ENCODE data around the gene ABLIM1.

Gene ABLIM1

DNA sequence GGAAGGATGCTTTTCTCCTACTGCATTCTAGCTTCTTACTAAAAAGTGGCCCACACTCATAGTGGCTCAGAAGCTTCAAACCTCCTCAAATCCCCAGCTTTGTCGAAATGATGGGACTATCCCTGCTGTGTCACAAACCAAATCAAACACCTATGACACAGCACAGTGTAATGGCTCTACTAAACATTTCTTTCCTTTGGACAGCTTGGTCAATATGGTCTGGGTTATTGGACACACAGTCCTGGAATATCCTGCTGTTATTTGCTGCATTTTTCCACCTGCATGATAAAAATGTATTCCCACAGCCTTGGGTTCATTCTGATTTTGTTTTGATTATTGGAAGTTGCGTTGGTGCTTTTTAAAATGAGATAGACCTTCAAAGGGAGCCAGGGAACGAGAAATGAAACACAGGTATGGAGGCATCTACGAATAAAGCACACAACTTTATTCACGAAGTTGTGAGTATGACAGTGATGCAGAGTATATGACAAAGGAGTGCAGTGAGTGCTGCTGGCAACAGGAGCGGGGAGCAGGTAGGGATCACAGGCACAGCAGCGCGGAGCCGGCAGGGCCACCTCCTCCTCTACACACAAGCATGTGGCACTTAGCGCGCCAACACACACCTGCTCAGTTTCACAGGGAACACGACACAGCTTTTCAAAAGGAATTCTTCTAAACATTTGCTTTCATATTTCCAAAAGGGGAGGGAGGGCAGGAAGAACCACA is 227.2 kb downstream of the ABLIM1 start:
- Histone ChIP-seq H2BK5ac (ENCODE audit: low read depth, low read length, poor library complexity, severe bottlenecking) (no peak overlapping the region), H3K36me3 (ENCODE audit: control insufficient read depth in 1 of 2, insufficient read depth in 2 of 2, low read depth in 1 of 2, low read length in 2 of 2) (peaks cover 0 to 21% of the 10 kb centered on the region in 2 experiments), H2AK5ac (ENCODE audit: low read length, severe bottlenecking) (no peak overlapping the region), H3K18ac (ENCODE audit: low read depth in 1 of 2, low read length in 2 of 2) (no peak overlapping the region), H4K91ac (ENCODE audit: low read length) (peak overlapping the region; percentile 5), H3K4me3 (ENCODE audit: insufficient read depth in 1 of 2, low read depth in 1 of 2, low read length in 2 of 2) (no peak overlapping the region), H3K9me3 (ENCODE audit: control insufficient read depth, low read length) (no peaks in the 10 kb centered on the region), H3K23ac (ENCODE audit: low read length in 2 of 2) (no peak overlapping the region), H3K27me3 (ENCODE audit: control insufficient read depth in 1 of 2, insufficient read depth in 1 of 2, low read length in 2 of 2) (peaks cover 0 to 57% of the 10 kb centered on the region in 2 experiments), H2BK120ac (ENCODE audit: low read depth, low read length) (no peak overlapping the region), H4K8ac (ENCODE audit: low read length) (no peak overlapping the region), H3K4me2 (ENCODE audit: low read length, poor library complexity, severe bottlenecking) (no peak overlapping the region), H3K4me1 (ENCODE audit: control insufficient read depth, insufficient read depth, low read depth, low read length) (peaks cover 1% of the 10 kb centered on the region), H3K27ac (ENCODE audit: low read length, poor library complexity, severe bottlenecking) (no peak overlapping the region), H3K4ac (ENCODE audit: low read depth in 1 of 2, low read length in 2 of 2) (no peak overlapping the region), H3K14ac (ENCODE audit: low read length in 2 of 2) (no peak overlapping the region), H3K79me1 (replicated peaks; ENCODE audit: low read length, poor library complexity, severe bottlenecking) (no peaks in the 10 kb centered on the region), H2AFZ (ENCODE audit: low read depth, low read length) (no peak overlapping the region), H3K9ac (ENCODE audit: low read length) (no peak overlapping the region), H2BK15ac (ENCODE audit: low read depth, poor library complexity, severe bottlenecking) (no peak overlapping the region), H2BK12ac (ENCODE audit: low read length in 2 of 2) (no peak overlapping the region)
- WGBS = 95% methylated on average over 12 of the region's 12 CpGs
- DNase-seq = no peak

- Histone ChIP-seq H3K4me2 (ENCODE audit: low read length, poor library complexity, severe bottlenecking) (no peak overlapping the region), H3K27ac (ENCODE audit: low read length, poor library complexity, severe bottlenecking) (no peak overlapping the region), H3K14ac (ENCODE audit: low read length in 2 of 2) (no peak overlapping the region), H3K9me3 (ENCODE audit: control insufficient read depth, low read length) (no peaks in the 10 kb centered on the region), H3K4me1 (ENCODE audit: control insufficient read depth, insufficient read depth, low read depth, low read length) (peaks cover 1% of the 10 kb centered on the region), H2AFZ (ENCODE audit: low read depth, low read length) (no peak overlapping the region), H3K23ac (ENCODE audit: low read length in 2 of 2) (no peak overlapping the region), H3K4me3 (ENCODE audit: insufficient read depth in 1 of 2, low read depth in 1 of 2, low read length in 2 of 2) (no peak overlapping the region), H3K27me3 (ENCODE audit: control insufficient read depth in 1 of 2, insufficient read depth in 1 of 2, low read length in 2 of 2) (peaks cover 0 to 53% of the 10 kb centered on the region in 2 experiments), H3K4ac (ENCODE audit: low read depth in 1 of 2, low read length in 2 of 2) (no peak overlapping the region), H4K8ac (ENCODE audit: low read length) (no peak overlapping the region), H2AK5ac (ENCODE audit: low read length, severe bottlenecking) (no peak overlapping the region), H4K91ac (ENCODE audit: low read length) (no peak overlapping the region), H2BK120ac (ENCODE audit: low read depth, low read length) (no peak overlapping the region), H2BK5ac (ENCODE audit: low read depth, low read length, poor library complexity, severe bottlenecking) (no peak overlapping the region), H2BK15ac (ENCODE audit: low read depth, poor library complexity, severe bottlenecking) (no peak overlapping the region), H3K36me3 (ENCODE audit: control insufficient read depth in 1 of 2, insufficient read depth in 2 of 2, low read depth in 1 of 2, low read length in 2 of 2) (peaks cover 0 to 14% of the 10 kb centered on the region in 2 experiments), H3K9ac (ENCODE audit: low read length) (no peak overlapping the region), H3K18ac (ENCODE audit: low read depth in 1 of 2, low read length in 2 of 2) (no peak overlapping the region), H2BK12ac (ENCODE audit: low read length in 2 of 2) (peak overlapping the region in 1 of 2 experiments; percentile 21), H3K79me1 (replicated peaks; ENCODE audit: low read length, poor library complexity, severe bottlenecking) (no peaks in the 10 kb centered on the region)
- WGBS = 88% methylated on average over 9 of the region's 9 CpGs
- DNase-seq = no peak
Measured at GRCh38 chr10:114429581-114430335, 228.3 kb downstream of the ABLIM1 start.

DNA sequence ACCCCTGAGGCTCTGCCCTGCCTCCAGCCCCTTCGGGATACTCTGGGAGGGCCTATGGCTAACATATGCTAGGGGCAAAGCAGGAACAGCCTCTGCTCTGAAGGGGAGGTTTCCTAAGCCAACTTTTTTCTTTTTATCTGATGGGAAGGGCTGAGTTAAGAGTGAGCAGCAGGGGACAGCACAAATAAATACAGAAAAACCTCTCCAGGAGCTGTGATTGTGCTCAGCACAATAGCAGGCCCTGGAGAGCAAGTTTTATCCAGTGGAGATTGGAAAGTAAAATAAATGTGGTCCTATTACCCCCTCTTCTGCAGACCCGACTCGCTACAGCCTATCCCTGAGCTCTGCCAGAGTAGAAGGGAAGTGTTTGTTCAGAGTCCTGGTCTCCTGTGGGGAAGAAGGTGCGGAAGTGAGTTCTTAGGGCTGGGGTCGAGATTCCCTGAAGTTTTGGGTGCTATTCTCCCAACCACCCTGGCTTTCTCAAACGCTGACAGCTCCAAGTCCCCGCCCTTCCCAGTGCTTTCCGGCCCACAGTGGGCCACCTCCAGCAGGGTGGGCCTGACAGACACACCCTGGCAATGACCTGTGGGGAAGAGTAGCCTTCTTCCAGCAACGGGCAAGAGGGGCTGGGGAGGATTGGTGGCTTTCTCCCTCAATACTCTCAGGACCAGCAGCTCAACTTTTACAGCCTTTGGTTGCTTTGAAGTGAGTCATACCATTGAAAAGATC is 230.8 kb downstream of the ABLIM1 start:
- Histone ChIP-seq H3K14ac (ENCODE audit: low read length in 2 of 2) (no peak overlapping the region), H3K23ac (ENCODE audit: low read length in 2 of 2) (no peak overlapping the region), H3K4me1 (ENCODE audit: control insufficient read depth, insufficient read depth, low read depth, low read length) (peaks cover 1% of the 10 kb centered on the region), H2AFZ (ENCODE audit: low read depth, low read length) (no peak overlapping the region), H4K8ac (ENCODE audit: low read length) (peak overlapping the region; percentile 77), H3K9ac (ENCODE audit: low read length) (no peak overlapping the region), H3K27me3 (ENCODE audit: control insufficient read depth in 1 of 2, insufficient read depth in 1 of 2, low read length in 2 of 2) (peaks cover 0 to 45% of the 10 kb centered on the region in 2 experiments), H3K18ac (ENCODE audit: low read depth in 1 of 2, low read length in 2 of 2) (no peak overlapping the region), H3K4me3 (ENCODE audit: insufficient read depth in 1 of 2, low read depth in 1 of 2, low read length in 2 of 2) (no peak overlapping the region), H2BK120ac (ENCODE audit: low read depth, low read length) (no peak overlapping the region), H3K79me1 (replicated peaks; ENCODE audit: low read length, poor library complexity, severe bottlenecking) (no peaks in the 10 kb centered on the region), H3K9me3 (ENCODE audit: control insufficient read depth, low read length) (no peaks in the 10 kb centered on the region), H3K4ac (ENCODE audit: low read depth in 1 of 2, low read length in 2 of 2) (no peak overlapping the region), H2BK15ac (ENCODE audit: low read depth, poor library complexity, severe bottlenecking) (peak overlapping the region; percentile 65), H4K91ac (ENCODE audit: low read length) (peak overlapping the region; percentile 72), H3K4me2 (ENCODE audit: low read length, poor library complexity, severe bottlenecking) (no peak overlapping the region), H3K27ac (ENCODE audit: low read length, poor library complexity, severe bottlenecking) (no peak overlapping the region), H3K36me3 (ENCODE audit: control insufficient read depth in 1 of 2, insufficient read depth in 2 of 2, low read depth in 1 of 2, low read length in 2 of 2) (peaks cover 0 to 8% of the 10 kb centered on the region in 2 experiments), H2BK5ac (ENCODE audit: low read depth, low read length, poor library complexity, severe bottlenecking) (no peak overlapping the region), H2BK12ac (ENCODE audit: low read length in 2 of 2) (no peak overlapping the region), H2AK5ac (ENCODE audit: low read length, severe bottlenecking) (no peak overlapping the region)
- 82% methylated on average over 9 of the region's 9 CpGs for WGBS
- DNase-seq = no peak

DNA sequence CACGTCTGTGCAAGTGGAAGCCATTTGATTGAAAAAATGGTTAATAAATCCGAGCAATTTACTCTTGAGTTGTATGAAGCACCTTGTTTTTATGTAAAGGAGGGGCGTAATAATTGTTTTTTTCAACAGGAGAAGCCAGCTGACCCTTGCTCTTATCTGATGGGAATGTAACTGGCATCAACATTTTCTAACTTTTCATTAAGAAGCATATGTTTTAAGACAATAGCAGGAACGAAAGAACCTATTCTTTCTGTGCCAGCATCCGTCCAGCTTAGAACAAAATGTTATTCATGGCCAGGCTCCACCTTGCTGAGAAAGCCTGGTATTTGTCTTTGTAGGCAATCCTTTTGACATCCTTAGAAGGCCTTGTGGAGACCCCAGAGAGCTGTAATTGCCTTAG is 231.6 kb downstream of the ABLIM1 start:
- Histone ChIP-seq H3K27ac (ENCODE audit: low read length, poor library complexity, severe bottlenecking) (no peak overlapping the region), H2BK120ac (ENCODE audit: low read depth, low read length) (no peak overlapping the region), H3K36me3 (ENCODE audit: control insufficient read depth in 1 of 2, insufficient read depth in 2 of 2, low read depth in 1 of 2, low read length in 2 of 2) (peaks cover 0 to 8% of the 10 kb centered on the region in 2 experiments), H3K27me3 (ENCODE audit: control insufficient read depth in 1 of 2, insufficient read depth in 1 of 2, low read length in 2 of 2) (peaks cover 0 to 52% of the 10 kb centered on the region in 2 experiments), H3K9ac (ENCODE audit: low read length) (no peak overlapping the region), H3K4ac (ENCODE audit: low read depth in 1 of 2, low read length in 2 of 2) (no peak overlapping the region), H3K9me3 (ENCODE audit: control insufficient read depth, low read length) (no peaks in the 10 kb centered on the region), H2BK5ac (ENCODE audit: low read depth, low read length, poor library complexity, severe bottlenecking) (no peak overlapping the region), H3K4me1 (ENCODE audit: control insufficient read depth, insufficient read depth, low read depth, low read length) (peaks cover 1% of the 10 kb centered on the region), H3K4me2 (ENCODE audit: low read length, poor library complexity, severe bottlenecking) (no peak overlapping the region), H2AK5ac (ENCODE audit: low read length, severe bottlenecking) (no peak overlapping the region), H2AFZ (ENCODE audit: low read depth, low read length) (no peak overlapping the region), H3K79me1 (replicated peaks; ENCODE audit: low read length, poor library complexity, severe bottlenecking) (no peaks in the 10 kb centered on the region), H4K8ac (ENCODE audit: low read length) (no peak overlapping the region), H3K4me3 (ENCODE audit: insufficient read depth in 1 of 2, low read depth in 1 of 2, low read length in 2 of 2) (no peak overlapping the region), H4K91ac (ENCODE audit: low read length) (no peak overlapping the region), H3K18ac (ENCODE audit: low read depth in 1 of 2, low read length in 2 of 2) (no peak overlapping the region), H2BK12ac (ENCODE audit: low read length in 2 of 2) (no peak overlapping the region), H3K23ac (ENCODE audit: low read length in 2 of 2) (no peak overlapping the region), H2BK15ac (ENCODE audit: low read depth, poor library complexity, severe bottlenecking) (peak overlapping the region; percentile 65), H3K14ac (ENCODE audit: low read length in 2 of 2) (no peak overlapping the region)
- no peak for DNase-seq
- 83% methylated on average over 5 of the region's 5 CpGs for WGBS

All from mesenchymal stem cell (in vitro differentiated cells and primary cell).